Tongue (tissue), 2 donors: Measurements from ENCODE around the gene FMNL3. TPM values are rescaled to one million over a fixed set of nuclear protein-coding genes. Genes with fewer than 3 reads are reported as not detected.
"Not testable (repeated sequence)": the region's sequence is repeated elsewhere in the genome, so short reads cannot be mapped to it uniquely, and the experiment has no call there.

Experiments used
- DNase-seq: peaks from one replicate; pipeline ENCODE4 v3.0.0-alpha.2; 2015
- total RNA-seq: library from RNA; depleted of rRNA; stranded (reverse); fragments of >200 nt; gene quantifications from one replicate; pipeline ENCODE4 v1.2.3, GENCODE V29; 2014

The FMNL3 gene
- total RNA-seq, result 29.4 TPM

- DNase-seq, result peak; percentile 98
These were observed at the start of gene FMNL3 for GRCh38 chr12:49707128-49707811. Gene FMNL3, minus strand, starts transcription at chr12:49707405. Its CDS starts 225 bp downstream, at chr12:49707180.

DNA sequence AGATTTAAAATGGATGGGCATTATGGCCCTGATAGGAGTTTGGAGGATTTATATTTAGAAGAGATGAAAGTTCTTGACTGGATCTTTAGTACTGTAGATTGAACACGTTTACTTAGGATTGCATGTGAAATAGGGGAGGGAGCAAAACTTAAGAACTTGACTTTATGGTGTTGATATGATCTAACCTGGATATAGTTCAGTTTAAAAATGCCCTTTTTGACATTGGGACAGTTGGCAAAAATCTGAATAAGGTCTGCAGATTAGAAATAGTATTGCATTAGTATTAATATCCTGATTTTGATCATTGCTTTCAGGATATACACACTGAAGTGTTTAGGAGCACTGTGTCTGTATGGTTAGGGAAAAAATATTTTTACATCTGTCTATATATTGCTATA lies 43.8 kb upstream of the FMNL3 start:
- no peak for DNase-seq

GRCh38 chr12:49750027-49750995 lies 43.1 kb upstream of the FMNL3 start:
- no peak for DNase-seq

GRCh38 chr12:49748800-49749199 lies 41.6 kb upstream of the FMNL3 start:
- no peak for DNase-seq

DNA sequence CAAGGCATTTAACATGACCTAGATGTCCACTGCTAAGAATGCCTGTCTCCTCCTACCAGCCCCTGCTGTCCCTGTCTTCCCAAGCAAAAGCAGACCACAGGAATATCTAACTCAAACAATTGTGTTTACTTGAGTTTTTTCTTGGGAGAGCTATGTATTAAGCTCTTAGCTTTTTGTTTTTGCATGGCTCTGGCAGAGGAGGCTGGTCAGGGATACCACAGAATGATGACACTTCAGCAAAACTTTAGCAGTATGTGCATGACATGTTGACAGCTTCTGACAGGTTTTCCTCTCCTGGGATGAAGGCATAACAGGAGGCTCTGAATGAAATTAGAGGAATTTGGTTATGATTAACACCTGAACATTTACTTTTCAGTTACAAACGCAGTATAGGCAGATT lies 41.1 kb upstream of the FMNL3 start:
- DNase-seq, result no peak

GRCh38 chr12:49744363-49744885 lies 37.2 kb upstream of the FMNL3 start:
- DNase-seq, result no peak

DNA sequence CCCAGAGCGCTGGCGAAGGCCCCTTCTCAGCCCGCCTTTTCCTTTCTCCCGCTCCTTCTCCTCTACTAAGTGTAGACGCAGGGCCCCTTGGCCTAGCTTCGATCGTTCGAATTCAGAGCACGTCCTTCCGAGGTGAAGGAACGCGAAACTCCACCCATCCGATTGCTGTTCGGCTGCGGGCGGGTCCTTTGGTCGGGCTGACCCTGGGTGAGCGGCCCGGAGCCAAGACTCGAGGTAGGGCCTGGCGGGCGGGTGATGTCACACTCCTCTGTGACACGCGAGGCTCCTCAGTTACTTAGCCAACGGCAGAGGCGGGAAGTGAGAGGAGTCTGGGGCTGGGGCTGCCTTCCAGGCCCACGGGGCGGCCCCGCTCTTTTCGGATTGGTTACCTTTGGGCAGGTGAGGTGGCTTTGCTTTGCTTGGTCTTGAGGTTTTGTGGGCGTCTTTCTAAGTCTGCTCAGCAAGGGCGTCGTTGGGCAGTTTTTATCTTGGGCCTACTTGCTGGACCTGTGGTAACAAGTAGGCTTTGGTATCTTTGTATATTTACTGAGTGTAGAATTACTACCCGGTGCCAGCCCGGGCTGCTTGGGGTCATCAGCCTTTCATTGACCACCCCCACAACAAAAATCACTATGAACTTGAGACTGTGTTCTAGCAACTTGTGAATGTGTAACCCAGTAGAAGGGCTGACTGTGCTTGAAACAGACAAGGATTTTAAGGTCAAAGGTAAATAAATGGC lies 34.8 kb upstream of the FMNL3 start:
- peak; percentile 75 for DNase-seq

DNA sequence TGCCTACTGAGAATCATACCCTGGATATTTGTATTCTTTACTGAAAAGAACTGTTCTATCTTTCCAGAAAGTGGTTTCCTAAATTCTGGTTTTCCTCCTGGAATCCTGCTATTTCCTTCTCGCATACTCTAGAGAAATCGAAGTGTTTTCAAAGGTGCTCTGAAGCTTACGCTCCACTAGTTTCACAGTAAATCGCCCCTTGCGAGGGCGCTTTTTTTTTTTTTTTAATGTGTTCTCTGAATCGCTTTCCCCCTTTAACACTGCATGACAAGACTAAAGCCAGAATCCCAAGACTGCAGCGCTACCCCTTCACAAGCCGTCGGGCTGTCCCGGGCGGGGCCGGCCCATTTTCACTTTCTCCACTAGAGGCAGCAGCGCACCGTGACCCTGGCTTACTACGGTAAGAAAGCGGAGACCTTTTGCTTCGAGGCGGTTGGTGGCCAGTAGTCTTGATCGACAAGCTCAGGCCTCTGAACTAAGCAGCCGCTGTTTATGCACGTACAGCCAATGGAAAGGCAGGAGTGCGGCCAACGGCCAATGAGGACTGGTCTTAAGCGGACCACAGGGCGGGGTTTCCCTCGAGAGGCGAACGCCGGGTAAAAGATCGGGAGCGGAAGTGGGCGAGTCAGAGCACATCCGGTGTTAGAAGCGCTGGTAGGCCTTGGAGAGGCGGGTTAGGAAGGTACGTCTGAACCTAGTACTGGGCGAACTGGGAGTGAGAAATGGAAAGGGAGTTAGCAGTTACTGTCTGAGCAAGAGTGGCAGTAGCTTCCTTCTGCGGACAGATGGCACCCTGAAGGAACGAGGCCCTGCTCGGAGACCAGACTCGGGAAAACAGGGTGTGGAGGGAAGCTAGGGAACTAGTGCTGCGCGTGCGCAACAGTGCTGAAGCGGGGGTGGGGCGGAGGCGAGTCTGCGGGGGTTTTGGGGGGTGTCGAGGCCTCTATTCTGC lies 34.0 kb upstream of the FMNL3 start, which contains the start of gene TMBIM6:
TMBIM6 (plus strand) TSS at position 628 of the 952 bp plus-strand sequence. CDS start 10,937 bp downstream, outside the sequence.
- peak; percentile 100 for DNase-seq

DNA sequence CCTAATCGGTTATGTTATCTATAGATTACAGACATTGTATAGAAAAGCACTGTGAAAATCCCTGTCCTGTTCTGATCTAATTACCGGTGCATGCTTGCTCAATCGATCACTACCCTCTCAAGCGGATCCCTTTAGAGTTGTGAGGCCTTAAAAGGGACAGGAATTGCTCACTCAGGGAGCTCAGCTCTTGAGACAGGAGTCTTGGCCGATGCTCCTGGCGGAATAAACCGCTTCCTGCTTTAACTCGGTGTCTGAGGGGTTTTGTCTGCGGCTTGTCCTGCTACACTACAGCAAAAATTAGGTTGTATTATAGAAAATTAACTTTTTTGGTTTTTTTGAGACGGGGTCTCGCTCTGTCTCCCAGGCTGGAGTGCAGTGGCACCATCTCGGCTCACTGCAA lies 33.1 kb upstream of the FMNL3 start:
- DNase-seq, result not testable (repeated sequence)

DNA sequence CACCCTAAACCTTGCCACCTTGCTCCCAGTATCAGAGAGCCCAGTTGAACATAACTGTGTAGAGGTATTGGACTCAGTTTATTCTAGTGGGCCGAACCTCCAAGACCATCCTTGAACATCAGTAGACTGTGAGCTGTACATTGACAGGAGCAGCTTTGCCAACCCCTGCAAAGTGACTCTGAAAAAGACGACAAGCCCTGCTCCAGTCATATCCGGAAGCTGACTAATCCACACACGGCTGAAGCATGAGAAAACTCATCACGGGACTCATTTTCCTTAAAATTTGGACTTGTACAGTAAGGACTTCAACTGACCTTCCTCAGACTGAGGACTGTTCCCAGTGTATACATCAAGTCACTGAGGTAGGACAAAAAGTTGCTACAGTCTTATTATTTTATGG lies 31.5 kb upstream of the FMNL3 start:
- DNase-seq, result not testable (repeated sequence)

DNA sequence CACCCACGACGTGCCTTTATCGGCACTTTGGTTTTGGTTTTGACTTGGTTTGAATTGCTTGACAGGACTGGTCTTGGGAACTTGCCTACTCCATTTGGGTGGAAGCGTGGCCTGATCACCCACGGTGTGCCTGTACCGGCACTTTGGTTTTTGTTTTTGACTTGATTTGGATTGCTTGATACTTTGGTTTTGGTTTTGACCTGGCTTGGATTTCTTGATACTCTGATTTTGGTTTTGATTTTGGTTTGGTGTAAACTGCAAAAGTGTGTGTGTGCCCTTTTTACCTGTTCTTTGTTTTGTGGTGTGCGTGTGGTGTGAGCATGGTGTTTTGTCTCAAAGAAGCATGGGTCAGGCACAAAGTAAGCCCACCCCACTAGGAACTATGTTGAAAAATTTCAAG lies 27.7 kb upstream of the FMNL3 start:
- DNase-seq, result not testable (repeated sequence)

- no peak for DNase-seq
These were observed 26.2 kb upstream of the FMNL3 start for GRCh38 chr12:49733219-49734017.

DNA sequence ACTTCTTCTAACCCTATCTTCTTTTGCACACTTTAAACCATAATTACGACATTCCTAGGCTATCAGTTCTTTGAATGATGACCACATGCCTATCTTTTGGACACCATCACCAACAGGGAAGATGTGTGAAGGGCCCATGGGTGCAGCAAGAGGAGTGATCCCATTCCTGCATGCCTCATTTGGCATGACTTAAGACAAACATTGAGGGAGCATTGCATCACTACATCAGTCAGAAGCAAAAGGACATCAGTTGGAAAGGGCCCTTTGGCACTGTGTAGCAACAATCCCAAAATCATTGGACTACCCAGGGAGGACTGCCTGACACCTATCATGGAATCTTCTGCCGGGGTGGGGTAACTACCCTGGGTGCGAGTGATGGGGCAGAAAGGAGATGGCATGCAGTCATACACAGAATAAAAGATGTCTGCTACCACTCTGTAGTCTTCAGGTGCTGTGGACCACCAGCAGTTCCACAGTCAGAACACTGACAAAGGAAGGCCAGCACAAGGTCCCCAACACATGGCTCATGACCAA lies 23.4 kb upstream of the FMNL3 start:
- no peak for DNase-seq

GRCh38 chr12:49730050-49730449 lies 22.8 kb upstream of the FMNL3 start:
- DNase-seq, result no peak

DNA sequence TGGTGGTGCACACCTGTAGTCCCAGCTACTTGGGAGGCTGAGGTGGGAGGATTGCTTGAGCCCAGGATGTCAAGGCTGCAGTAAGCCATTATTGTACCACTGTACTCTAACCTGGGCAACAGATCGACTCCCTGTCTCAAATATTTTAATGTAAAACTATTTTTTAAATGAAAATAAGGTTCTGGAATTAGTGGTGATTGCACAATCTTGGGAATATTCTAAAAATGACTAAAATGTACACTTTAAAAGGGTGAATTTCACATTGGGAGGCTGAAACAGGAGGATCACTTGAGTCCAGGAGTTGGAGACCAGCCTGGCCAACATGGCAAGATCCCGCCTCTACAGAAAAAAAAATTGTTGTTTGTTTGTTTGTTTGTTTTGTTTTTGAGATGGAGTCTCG lies 21.2 kb upstream of the FMNL3 start:
- DNase-seq, result no peak

- DNase-seq, result not testable (repeated sequence)
These were observed 14.2 kb upstream of the FMNL3 start for GRCh38 chr12:49721355-49721754.

GRCh38 chr12:49720214-49720613 lies 13.0 kb upstream of the FMNL3 start:
- no peak for DNase-seq

DNA sequence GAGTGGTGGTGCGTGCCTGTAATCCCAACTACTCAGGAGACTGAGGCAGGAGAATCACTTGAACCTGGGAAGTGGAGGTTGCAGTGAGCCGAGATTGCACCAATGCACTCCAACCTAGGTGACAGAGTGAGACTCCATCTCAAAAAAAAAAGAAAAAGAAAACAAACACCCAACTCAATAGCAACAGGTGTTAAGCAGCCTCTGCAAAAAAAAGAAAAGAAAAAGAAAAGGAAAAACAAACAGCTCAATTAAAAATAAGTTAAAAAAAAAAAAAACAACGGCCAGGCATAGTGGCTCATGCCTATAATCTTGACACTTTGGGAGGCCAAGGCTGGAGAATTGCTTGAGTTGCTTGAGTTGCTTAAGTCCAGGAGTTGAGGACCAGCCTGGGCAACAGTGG lies 10.6 kb upstream of the FMNL3 start:
- not testable (repeated sequence) for DNase-seq

DNA sequence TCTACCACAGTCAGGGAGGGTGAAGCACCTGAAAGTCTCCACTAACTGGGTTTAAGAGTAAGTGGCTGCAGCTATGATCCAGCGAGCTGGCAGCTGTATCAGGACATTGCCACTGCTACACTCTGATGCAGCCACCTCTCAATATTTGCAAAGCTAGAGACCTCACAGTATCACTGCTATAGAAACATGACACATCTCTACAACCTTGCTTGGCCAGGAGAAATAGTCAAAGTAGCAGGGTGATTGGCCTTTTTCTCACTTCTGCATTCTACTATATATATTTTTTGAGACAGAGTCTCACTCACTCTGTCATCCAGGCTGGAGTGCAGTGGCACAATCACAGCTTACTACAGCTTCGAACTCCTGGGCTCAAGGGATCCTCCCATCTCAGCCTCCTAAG lies 9.3 kb upstream of the FMNL3 start:
- DNase-seq, result no peak

- not testable (repeated sequence) for DNase-seq
These were observed 6.7 kb upstream of the FMNL3 start for GRCh38 chr12:49713952-49714351.
